HG03135 (cell line): ENCODE data around the gene CMSS1.

Experiments used
- ATAC-seq: cut with Tn5 transposase; IDR thresholded peaks from one replicate; pipeline ENCODE4 v1.9.1; 2021; ENCODE audit warnings: mild to moderate bottlenecking, moderate library complexity; ENCODE audit not compliant: unreplicated experiment

The CMSS1 gene

GRCh38 chr3:99978221-99978620 is 160.6 kb downstream of the CMSS1 start:
- ATAC-seq = no peak

- ATAC-seq = no peak
These were observed 162.9 kb downstream of the CMSS1 start for GRCh38 chr3:99980606-99981005.

- no peak for ATAC-seq
These were observed 163.5 kb downstream of the CMSS1 start for GRCh38 chr3:99981138-99981537.

- ATAC-seq = no peak
These were observed 165.0 kb downstream of the CMSS1 start for GRCh38 chr3:99982650-99983049.

- no peak for ATAC-seq
These were observed 166.5 kb downstream of the CMSS1 start for GRCh38 chr3:99984139-99984538.

GRCh38 chr3:99984668-99985067 is 167.0 kb downstream of the CMSS1 start:
- no peak for ATAC-seq

- ATAC-seq = no peak
These were observed 172.5 kb downstream of the CMSS1 start for GRCh38 chr3:99990179-99990578.

- ATAC-seq = no peak
These were observed 179.6 kb downstream of the CMSS1 start for GRCh38 chr3:99997293-99997692.

GRCh38 chr3:99999536-99999935 is 181.9 kb downstream of the CMSS1 start:
- ATAC-seq = no peak

GRCh38 chr3:100001083-100001482 is 183.4 kb downstream of the CMSS1 start:
- no peak for ATAC-seq

GRCh38 chr3:100001526-100002270 is 184.0 kb downstream of the CMSS1 start:
- no peak for ATAC-seq

GRCh38 chr3:100002599-100003350 is 185.1 kb downstream of the CMSS1 start:
- no peak for ATAC-seq

- ATAC-seq = no peak
These were observed 186.2 kb downstream of the CMSS1 start for GRCh38 chr3:100003609-100004503.

GRCh38 chr3:100004931-100005330 is 187.3 kb downstream of the CMSS1 start:
- no peak for ATAC-seq

GRCh38 chr3:100005665-100006393 is 188.2 kb downstream of the CMSS1 start:
- no peak for ATAC-seq

- no peak for ATAC-seq
These were observed 189.1 kb downstream of the CMSS1 start for GRCh38 chr3:100006570-100007271.

- no peak for ATAC-seq
These were observed 189.7 kb downstream of the CMSS1 start for GRCh38 chr3:100007313-100007712.

- no peak for ATAC-seq
These were observed 190.5 kb downstream of the CMSS1 start for GRCh38 chr3:100008081-100008698.

GRCh38 chr3:100009276-100010086 is 191.8 kb downstream of the CMSS1 start:
- no peak for ATAC-seq
